H9 (cell line): ENCODE measurements around the gene MACROH2A1. TPM values are rescaled to one million over a fixed set of nuclear protein-coding genes. Genes with fewer than 3 reads are reported as not detected.

Source experiments
- DNase-seq: peaks from one replicate; pipeline ENCODE4 v3.0.0-alpha.2; 2017
- H2AFZ ChIP-seq: one replicate; pipeline ENCODE4 v1.6.1; 2013; ENCODE audit warnings: mild to moderate bottlenecking, low read length, control low read depth, moderate library complexity
- H2AK5ac ChIP-seq: 2 replicates; pipeline ENCODE4 v1.6.1; 2013; ENCODE audit warnings: low read length, control low read depth, mixed read lengths; ENCODE audit not compliant: insufficient read length
- H2BK120ac ChIP-seq: one replicate; pipeline ENCODE4 v1.6.1; 2013; ENCODE audit warnings: low read depth, mild to moderate bottlenecking, low read length, control low read depth, inconsistent platforms; ENCODE audit not compliant: poor library complexity, severe bottlenecking
- H2BK12ac ChIP-seq: 2 replicates; pipeline ENCODE4 v1.6.1; 2013; ENCODE audit warnings: low read length, control low read depth, mixed read lengths, low read depth; ENCODE audit not compliant: insufficient read length
- H2BK15ac ChIP-seq: 2 replicates; pipeline ENCODE4 v1.6.1; 2013; ENCODE audit warnings: low read depth, low read length, control low read depth
- H2BK20ac ChIP-seq: one replicate; pipeline ENCODE4 v1.6.1; 2013; ENCODE audit warnings: low read depth, mild to moderate bottlenecking, low read length, control low read depth, inconsistent platforms; ENCODE audit not compliant: poor library complexity, severe bottlenecking
- H2BK5ac ChIP-seq: 2 replicates; pipeline ENCODE4 v1.6.1; 2013; ENCODE audit warnings: low read length, control low read depth, mixed read lengths; ENCODE audit not compliant: insufficient read length
- H3K14ac ChIP-seq: 2 replicates; pipeline ENCODE4 v1.6.1; 2013; ENCODE audit warnings: low read length, control low read depth; ENCODE audit not compliant: insufficient read depth
- H3K18ac ChIP-seq: 2 replicates; pipeline ENCODE4 v1.6.1; 2013; ENCODE audit warnings: low read depth, mild to moderate bottlenecking, mixed read lengths, low read length, control low read depth; ENCODE audit not compliant: insufficient read length
- H3K23ac ChIP-seq: 2 replicates; pipeline ENCODE4 v1.6.1; 2013; ENCODE audit warnings: low read length, control low read depth, mixed read lengths, low read depth; ENCODE audit not compliant: insufficient read length
- H3K23me2 ChIP-seq: 2 replicates; pipeline ENCODE4 v1.6.1; 2013; ENCODE audit warnings: low read depth, mild to moderate bottlenecking, mixed read lengths, low read length, control low read depth; ENCODE audit not compliant: insufficient read length, poor library complexity, severe bottlenecking
- H3K27ac ChIP-seq: 2 replicates; pipeline ENCODE4 v1.5.1; 2013; ENCODE audit warnings: low read length, control low read depth, mixed read lengths, low read depth; ENCODE audit not compliant: insufficient read length
- H3K27me3 ChIP-seq: 2 replicates; pipeline ENCODE4 v1.6.1; 2013; ENCODE audit warnings: low read length, control low read depth, inconsistent platforms; ENCODE audit not compliant: insufficient read depth
- H3K4ac ChIP-seq: 2 replicates; pipeline ENCODE4 v1.6.1; 2013; ENCODE audit warnings: low read depth, mild to moderate bottlenecking, control low read depth, inconsistent platforms, low read length, moderate library complexity
- H3K4me1 ChIP-seq: 2 replicates; pipeline ENCODE4 v1.6.1; 2013; ENCODE audit warnings: low read length, control low read depth, inconsistent platforms; ENCODE audit not compliant: insufficient read depth
- H3K4me2 ChIP-seq: 2 replicates; pipeline ENCODE4 v1.6.1; 2013; ENCODE audit warnings: low read length, control low read depth, mixed read lengths; ENCODE audit not compliant: insufficient read length, insufficient read depth
- H3K56ac ChIP-seq: 2 replicates; pipeline ENCODE4 v1.6.1; 2013; ENCODE audit warnings: low read depth, mild to moderate bottlenecking, mixed read lengths, low read length, control low read depth; ENCODE audit not compliant: insufficient read length
- H3K79me1 ChIP-seq: 2 replicates; pipeline ENCODE4 v1.6.1; 2013; ENCODE audit warnings: low read depth, mild to moderate bottlenecking, moderate library complexity, low read length, control low read depth, inconsistent platforms; ENCODE audit not compliant: insufficient read depth, poor library complexity, severe bottlenecking
- H3K79me2 ChIP-seq: 2 replicates; pipeline ENCODE4 v1.6.1; 2013; ENCODE audit warnings: low read length, control low read depth, inconsistent platforms; ENCODE audit not compliant: insufficient read depth
- H3K9ac ChIP-seq: 2 replicates; pipeline ENCODE4 v1.6.1; 2013; ENCODE audit warnings: low read length, control low read depth, mixed read lengths; ENCODE audit not compliant: insufficient read length; ENCODE audit errors: extremely low read depth
- H3K9me3 ChIP-seq: one replicate; pipeline ENCODE4 v1.6.1; 2013; ENCODE audit warnings: low read depth, low read length, inconsistent platforms; ENCODE audit not compliant: control insufficient read depth
- H3T11ph ChIP-seq: one replicate; pipeline ENCODE4 v1.6.1; 2013; ENCODE audit warnings: mild to moderate bottlenecking, low read length, control low read depth, inconsistent platforms
- H4K20me1 ChIP-seq: one replicate; pipeline ENCODE4 v1.6.1; 2013; ENCODE audit not compliant: control insufficient read depth, insufficient read length, insufficient read depth
- H4K5ac ChIP-seq: 2 replicates; pipeline ENCODE4 v1.6.1; 2013; ENCODE audit warnings: low read depth, mild to moderate bottlenecking, mixed read lengths, low read length, control low read depth; ENCODE audit not compliant: insufficient read length
- H4K8ac ChIP-seq: replicated peaks from 2 replicates; pipeline ENCODE4 v1.6.1; 2013; ENCODE audit warnings: low read length, control low read depth, mixed read lengths, low read depth; ENCODE audit not compliant: insufficient read length
- H4K91ac ChIP-seq: 2 replicates; pipeline ENCODE4 v1.6.1; 2013; ENCODE audit warnings: low read depth, mild to moderate bottlenecking, moderate library complexity, mixed read lengths, low read length, control low read depth; ENCODE audit not compliant: insufficient read length
- H3K27ac Mint-ChIP-seq, 3 experiments: 2 replicates in 2 of 3; 3 replicates in 1 of 3; pipeline ENCODE4 v1.8.0; 2020 to 2021; ENCODE audit warnings: mixed read lengths in 3 of 3, mild to moderate bottlenecking in 1 of 3, moderate library complexity in 1 of 3
- H3K27me3 Mint-ChIP-seq: 2 replicates; pipeline ENCODE4 v1.8.0; 2021; ENCODE audit warnings: low read depth, mild to moderate bottlenecking, moderate library complexity, mixed read lengths
- H3K36me3 Mint-ChIP-seq, 3 experiments: 2 replicates in 2 of 3; 3 replicates in 1 of 3; pipeline ENCODE4 v1.8.0; 2020 to 2021; ENCODE audit warnings: low read depth in 3 of 3, mixed read lengths in 3 of 3; ENCODE audit not compliant: insufficient read depth in 1 of 3
- H3K4me1 Mint-ChIP-seq, 2 experiments: 2 replicates each; pipeline ENCODE4 v1.8.0; 2020; ENCODE audit warnings: mixed read lengths in 2 of 2
- H3K4me3 Mint-ChIP-seq, 2 experiments: 2 replicates in 1 of 2; 3 replicates in 1 of 2; pipeline ENCODE4 v1.8.0; 2020 to 2021; ENCODE audit warnings: mild to moderate bottlenecking in 2 of 2, mixed read lengths in 2 of 2, moderate library complexity in 1 of 2
- H3K9me3 Mint-ChIP-seq, 2 experiments: 2 replicates in 1 of 2; 3 replicates in 1 of 2; pipeline ENCODE4 v1.8.0; 2020; ENCODE audit warnings: mild to moderate bottlenecking in 2 of 2, mixed read lengths in 2 of 2, moderate library complexity in 1 of 2
- CTCF ChIP-seq: fragments of 200-600 bp; sonication (generic); conservative IDR thresholded peaks from 3 replicates; pipeline ENCODE4 v1.8.0; 2021; ENCODE audit warnings: antibody characterized with exemption, mild to moderate bottlenecking
- WGBS: extraction: QIAGEN DNeasy Blood & Tissue Kit; methylation state at CpG from one replicate; pipeline ENCODE4 v1.1.7; 2013; ENCODE audit warnings: missing lambda C conversion rate, low lambda C conversion rate, mixed read lengths; ENCODE audit not compliant: insufficient read length; ENCODE audit errors: extremely low coverage; 5-methylcytosine and 5-hydroxymethylcytosine counted together
- total RNA-seq: library from RNA; stranded (reverse); gene quantifications from 2 replicates; pipeline ENCODE4 v1.2.1, GENCODE V29; 2021

MACROH2A1 gene
- total RNA-seq, 1 experiment from 2014 or later = 111 TPM

GRCh38 chr5:135440916-135441315 is 41.9 kb upstream of the MACROH2A1 start:
- Histone ChIP-seq H2BK15ac (no peak overlapping the region), H4K20me1 (no peaks in the 10 kb centered on the region), H3K23me2 (no peaks in the 10 kb centered on the region), H2BK120ac (no peak overlapping the region), H3K14ac (no peak overlapping the region), H2AK5ac (no peak overlapping the region), H3K79me1 (no peaks in the 10 kb centered on the region), H2AFZ (no peak overlapping the region), H3K27ac (no peak overlapping the region), H4K5ac (no peak overlapping the region), H3K9ac (no peak overlapping the region), H3K4me1 (no peaks in the 10 kb centered on the region), H3K27me3 (no peaks in the 10 kb centered on the region), H4K8ac (no peak overlapping the region), H3K18ac (no peak overlapping the region), H2BK20ac (no peak overlapping the region), H2BK5ac (no peak overlapping the region), H3K4ac (no peak overlapping the region), H3T11ph (no peak overlapping the region), H2BK12ac (no peak overlapping the region), H3K23ac (no peak overlapping the region), H3K56ac (no peak overlapping the region), H4K91ac (no peak overlapping the region), H3K4me2 (no peak overlapping the region), H3K79me2 (no peaks in the 10 kb centered on the region), H3K9me3 (no peaks in the 10 kb centered on the region)
- TF ChIP-seq CTCF = no peak
- WGBS = no CpG with 5 or more reads among the region's 6 CpGs
- no peaks in the 10 kb centered on the region for H3K36me3 Mint-ChIP-seq
- H3K4me3 Mint-ChIP-seq = no peak overlapping the region
- peaks cover 36% of the 10 kb centered on the region for H3K27me3 Mint-ChIP-seq
- no peak overlapping the region for H3K27ac Mint-ChIP-seq
- H3K9me3 Mint-ChIP-seq = no peaks in the 10 kb centered on the region
- peaks cover 7 to 14% of the 10 kb centered on the region in 2 experiments; a peak in 3 of 4 replicates for H3K4me1 Mint-ChIP-seq
- DNase-seq = peak; percentile 4
